ENCODE measurements around the gene CRAMP1. TPM values are rescaled to one million over a fixed set of nuclear protein-coding genes. Genes with fewer than 3 reads are reported as not detected.
A peak's percentile ranks its signal among the peaks of the same experiment; 100 is the strongest.

CRAMP1 gene
- total RNA-seq, 2 experiments from 2014 or later = 23.9 to 25.2 TPM

- no peak for ATAC-seq
- H3K9me3 Mint-ChIP-seq (ENCODE audit: insufficient read depth) = no peaks in the 10 kb centered on the region
- H3K4me3 Mint-ChIP-seq = no peak overlapping the region
- H3K4me1 Mint-ChIP-seq (ENCODE audit: low read depth) = no peaks in the 10 kb centered on the region
- POLR2A ChIA-PET = interaction anchor here (0.5 kb wide), 2 partner anchors 277 to 836 kb away, joined by 3 read pairs; no protein-coding TSS in a partner anchor
- H3K27me3 Mint-ChIP-seq (ENCODE audit: low read depth) = no peaks in the 10 kb centered on the region
- CTCF ChIA-PET = no interaction called here
- no peak overlapping the region for H3K27ac Mint-ChIP-seq
- DNase-seq = no peak
- H3K36me3 Mint-ChIP-seq (ENCODE audit: low read depth) = no peaks in the 10 kb centered on the region
These were observed 9.9 kb upstream of the CRAMP1 start for GRCh38 chr16:1602285-1602684.

GRCh38 chr16:1606774-1607173, 5.4 kb upstream of the CRAMP1 start:
- Mint-ChIP-seq H3K4me1 (ENCODE audit: low read depth) (peaks cover 19% of the 10 kb centered on the region), H3K27me3 (ENCODE audit: low read depth) (no peaks in the 10 kb centered on the region), H3K27ac (no peak overlapping the region), H3K4me3 (no peak overlapping the region), H3K36me3 (ENCODE audit: low read depth) (no peaks in the 10 kb centered on the region), H3K9me3 (ENCODE audit: insufficient read depth) (no peaks in the 10 kb centered on the region)
- no peak for DNase-seq
- POLR2A ChIA-PET = no interaction called here
- CTCF ChIA-PET = no interaction called here
- no peak for ATAC-seq

- ChIA-PET CTCF (no interaction called here), POLR2A (no interaction called here)
- no peaks in the 10 kb centered on the region for H3K36me3 Mint-ChIP-seq (ENCODE audit: low read depth)
- ATAC-seq (no peak), DNase-seq (no peak)
- no peak overlapping the region for H3K4me3 Mint-ChIP-seq
- no peak overlapping the region for H3K27ac Mint-ChIP-seq
- no peaks in the 10 kb centered on the region for H3K27me3 Mint-ChIP-seq (ENCODE audit: low read depth)
- H3K9me3 Mint-ChIP-seq (ENCODE audit: insufficient read depth) = no peaks in the 10 kb centered on the region
- peaks cover 23% of the 10 kb centered on the region for H3K4me1 Mint-ChIP-seq (ENCODE audit: low read depth)
These were observed 4.2 kb upstream of the CRAMP1 start for GRCh38 chr16:1607971-1608370.

- Mint-ChIP-seq H3K4me3 (peak overlapping the region; percentile 84), H3K27ac (peak overlapping the region; percentile 97), H3K36me3 (ENCODE audit: low read depth) (peaks cover 7% of the 10 kb centered on the region), H3K9me3 (ENCODE audit: insufficient read depth) (no peaks in the 10 kb centered on the region), H3K4me1 (ENCODE audit: low read depth) (peaks cover 34% of the 10 kb centered on the region), H3K27me3 (ENCODE audit: low read depth) (no peaks in the 10 kb centered on the region)
- ATAC-seq (peak; percentile 54), DNase-seq (peak; percentile 92)
- ChIA-PET CTCF (interaction anchor here (1.2 to 1.5 kb wide), 3 partner anchors 96 to 172 kb away, joined by 3 to 6 read pairs (median 4); partner anchors contain the start of genes MAPK8IP3, NUBP2 and SPSB3), POLR2A (interaction anchor here (0.7 kb wide), 1 partner anchor 574 kb away, joined by 3 read pairs; no protein-coding TSS in a partner anchor)
These were observed 1.9 kb upstream of the CRAMP1 start for GRCh38 chr16:1610071-1610898.

GRCh38 chr16:1610899-1611632, 1.1 kb upstream of the CRAMP1 start:
- POLR2A ChIA-PET = interaction anchor here (0.6 to 1.3 kb wide), 4 partner anchors 78 to 573 kb away, joined by 3 to 6 read pairs (median 3); partner anchors contain the start of genes MAPK8IP3 and TMEM204
- H3K27ac Mint-ChIP-seq = peak overlapping the region; percentile 97
- no peaks in the 10 kb centered on the region for H3K9me3 Mint-ChIP-seq (ENCODE audit: insufficient read depth)
- H3K36me3 Mint-ChIP-seq (ENCODE audit: low read depth) = peaks cover 13% of the 10 kb centered on the region
- CTCF ChIA-PET = interaction anchor here (1.0 to 1.5 kb wide), 3 partner anchors 95 to 171 kb away, joined by 3 to 6 read pairs (median 4); partner anchors contain the start of genes MAPK8IP3, NUBP2 and SPSB3
- DNase-seq = no peak
- peaks cover 40% of the 10 kb centered on the region for H3K4me1 Mint-ChIP-seq (ENCODE audit: low read depth)
- peak overlapping the region; percentile 84 for H3K4me3 Mint-ChIP-seq
- no peak for ATAC-seq
- no peaks in the 10 kb centered on the region for H3K27me3 Mint-ChIP-seq (ENCODE audit: low read depth)

GRCh38 chr16:1613211-1613622, 1.1 kb downstream of the CRAMP1 start:
- H3K36me3 Mint-ChIP-seq (ENCODE audit: low read depth) = peaks cover 27% of the 10 kb centered on the region
- no peaks in the 10 kb centered on the region for H3K27me3 Mint-ChIP-seq (ENCODE audit: low read depth)
- DNase-seq = peak; percentile 39
- no peak for ATAC-seq
- no peaks in the 10 kb centered on the region for H3K9me3 Mint-ChIP-seq (ENCODE audit: insufficient read depth)
- H3K4me1 Mint-ChIP-seq (ENCODE audit: low read depth) = peaks cover 44% of the 10 kb centered on the region
- H3K4me3 Mint-ChIP-seq = peak overlapping the region; percentile 91
- POLR2A ChIA-PET = interaction anchor here (0.6 kb wide), 1 partner anchor 92 kb away, joined by 4 read pairs; no protein-coding TSS in a partner anchor
- CTCF ChIA-PET = interaction anchor here (1.0 kb wide), 1 partner anchor 93 kb away, joined by 4 read pairs; the partner anchor contains the start of gene MAPK8IP3
- peak overlapping the region; percentile 80 for H3K27ac Mint-ChIP-seq

- DNase-seq (no peak), ATAC-seq (no peak)
- no peaks in the 10 kb centered on the region for H3K9me3 Mint-ChIP-seq (ENCODE audit: insufficient read depth)
- H3K27ac Mint-ChIP-seq = peak overlapping the region; percentile 80
- peaks cover 32% of the 10 kb centered on the region for H3K36me3 Mint-ChIP-seq (ENCODE audit: low read depth)
- peaks cover 48% of the 10 kb centered on the region for H3K4me1 Mint-ChIP-seq (ENCODE audit: low read depth)
- ChIA-PET POLR2A (interaction anchor here (0.6 kb wide), 1 partner anchor 92 kb away, joined by 4 read pairs; no protein-coding TSS in a partner anchor), CTCF (interaction anchor here (1.0 kb wide), 1 partner anchor 92 kb away, joined by 4 read pairs; the partner anchor contains the start of gene MAPK8IP3)
- peak overlapping the region; percentile 91 for H3K4me3 Mint-ChIP-seq
- H3K27me3 Mint-ChIP-seq (ENCODE audit: low read depth) = no peaks in the 10 kb centered on the region
These were observed 1.7 kb downstream of the CRAMP1 start for GRCh38 chr16:1613728-1614455.

- ATAC-seq (no peak), DNase-seq (peak; percentile 38)
- Mint-ChIP-seq H3K4me3 (peak overlapping the region; percentile 80), H3K9me3 (ENCODE audit: insufficient read depth) (no peaks in the 10 kb centered on the region), H3K4me1 (ENCODE audit: low read depth) (peaks cover 51% of the 10 kb centered on the region), H3K36me3 (ENCODE audit: low read depth) (peaks cover 35% of the 10 kb centered on the region), H3K27me3 (ENCODE audit: low read depth) (no peaks in the 10 kb centered on the region), H3K27ac (no peak overlapping the region)
- POLR2A ChIA-PET = interaction anchor here (1.5 kb wide), 1 partner anchor 91 kb away, joined by 3 read pairs; the partner anchor contains the start of gene MAPK8IP3
- CTCF ChIA-PET = interaction anchor here (1.0 kb wide), 1 partner anchor 91 kb away, joined by 4 read pairs; the partner anchor contains the start of gene MAPK8IP3
These were observed 2.4 kb downstream of the CRAMP1 start for GRCh38 chr16:1614456-1615102.

- CTCF ChIA-PET = no interaction called here
These were observed 3.6 kb downstream of the CRAMP1 start for GRCh38 chr16:1615761-1616160.

GRCh38 chr16:1619976-1620375, 7.8 kb downstream of the CRAMP1 start:
- peaks cover 53% of the 10 kb centered on the region for H3K36me3 Mint-ChIP-seq (ENCODE audit: low read depth)
- no peak for ATAC-seq
- no peaks in the 10 kb centered on the region for H3K9me3 Mint-ChIP-seq (ENCODE audit: insufficient read depth)
- POLR2A ChIA-PET = no interaction called here
- H3K27ac Mint-ChIP-seq = no peak overlapping the region
- no peak overlapping the region for H3K4me3 Mint-ChIP-seq
- no peaks in the 10 kb centered on the region for H3K27me3 Mint-ChIP-seq (ENCODE audit: low read depth)
- CTCF ChIA-PET = no interaction called here
- no peak for DNase-seq
- peaks cover 32% of the 10 kb centered on the region for H3K4me1 Mint-ChIP-seq (ENCODE audit: low read depth)

More at GRCh38 chr16:1615761-1616160, 3.6 kb downstream of the CRAMP1 start:
- ATAC-seq (no peak), DNase-seq (no peak)
- H3K36me3 Mint-ChIP-seq (ENCODE audit: low read depth) = peaks cover 45% of the 10 kb centered on the region
- POLR2A ChIA-PET = interaction anchor here (1.5 kb wide), 1 partner anchor 90 kb away, joined by 3 read pairs; the partner anchor contains the start of gene MAPK8IP3
- peaks cover 51% of the 10 kb centered on the region for H3K4me1 Mint-ChIP-seq (ENCODE audit: low read depth)
- H3K9me3 Mint-ChIP-seq (ENCODE audit: insufficient read depth) = no peaks in the 10 kb centered on the region
- no peak overlapping the region for H3K27ac Mint-ChIP-seq
- no peaks in the 10 kb centered on the region for H3K27me3 Mint-ChIP-seq (ENCODE audit: low read depth)
- peak overlapping the region; percentile 62 for H3K4me3 Mint-ChIP-seq

GRCh38 chr16:1620391-1620790, 8.2 kb downstream of the CRAMP1 start:
- ATAC-seq = no peak
- Mint-ChIP-seq H3K4me1 (ENCODE audit: low read depth) (peaks cover 28% of the 10 kb centered on the region), H3K27ac (no peak overlapping the region), H3K27me3 (ENCODE audit: low read depth) (no peaks in the 10 kb centered on the region), H3K4me3 (no peak overlapping the region), H3K9me3 (ENCODE audit: insufficient read depth) (no peaks in the 10 kb centered on the region), H3K36me3 (ENCODE audit: low read depth) (peaks cover 51% of the 10 kb centered on the region)
- CTCF ChIA-PET = no interaction called here
- POLR2A ChIA-PET = no interaction called here
- no peak for DNase-seq
